ENCODE measurements around the gene GPR157. TPM values are rescaled to one million over a fixed set of nuclear protein-coding genes. Genes with fewer than 3 reads are reported as not detected.

GPR157 gene
- total and polyA plus RNA-seq, 2 of the 13 experiments (the other 11 are each of a cell fraction or from before 2014, with no cell fraction given) = 10.1 to 19.2 TPM

DNA sequence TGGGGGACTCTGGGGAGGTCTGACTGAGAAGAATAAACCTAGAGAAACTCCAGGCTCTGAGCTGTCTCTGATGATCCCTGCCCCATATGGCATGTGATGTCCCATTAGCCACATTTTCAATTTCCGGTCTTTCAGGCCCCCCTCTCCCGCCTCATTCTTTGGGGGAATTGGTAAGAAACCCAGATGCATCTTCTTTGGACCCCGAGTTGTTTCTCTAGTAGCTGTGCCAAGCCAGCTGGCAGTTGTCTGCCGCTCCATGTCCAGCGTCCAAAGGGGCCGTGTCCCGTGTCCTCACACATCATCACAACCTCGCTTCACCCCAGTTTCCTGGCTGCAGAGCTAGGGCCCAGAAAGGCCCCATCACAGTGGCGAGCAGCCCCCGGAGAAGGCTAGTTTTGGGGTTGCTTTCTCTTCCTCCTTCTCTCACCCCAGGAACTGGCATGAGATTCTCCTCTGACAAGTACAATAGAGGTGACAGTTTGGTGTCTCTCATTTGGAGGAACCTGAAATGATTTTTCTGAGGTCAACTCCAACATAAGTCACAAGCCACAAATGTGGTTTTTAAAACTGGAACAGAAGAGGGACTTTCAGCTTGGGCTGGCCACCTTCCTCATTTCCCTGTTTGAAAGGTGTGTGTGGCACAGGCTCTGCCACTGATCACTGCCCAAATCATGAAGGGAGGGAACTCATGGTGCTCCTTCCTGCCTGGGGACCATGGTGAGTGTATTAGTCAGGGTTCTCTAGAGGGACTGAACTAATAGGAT, 6.4 kb upstream of the GPR157 start (continued):
- TF ChIP-seq, protein P1, sequence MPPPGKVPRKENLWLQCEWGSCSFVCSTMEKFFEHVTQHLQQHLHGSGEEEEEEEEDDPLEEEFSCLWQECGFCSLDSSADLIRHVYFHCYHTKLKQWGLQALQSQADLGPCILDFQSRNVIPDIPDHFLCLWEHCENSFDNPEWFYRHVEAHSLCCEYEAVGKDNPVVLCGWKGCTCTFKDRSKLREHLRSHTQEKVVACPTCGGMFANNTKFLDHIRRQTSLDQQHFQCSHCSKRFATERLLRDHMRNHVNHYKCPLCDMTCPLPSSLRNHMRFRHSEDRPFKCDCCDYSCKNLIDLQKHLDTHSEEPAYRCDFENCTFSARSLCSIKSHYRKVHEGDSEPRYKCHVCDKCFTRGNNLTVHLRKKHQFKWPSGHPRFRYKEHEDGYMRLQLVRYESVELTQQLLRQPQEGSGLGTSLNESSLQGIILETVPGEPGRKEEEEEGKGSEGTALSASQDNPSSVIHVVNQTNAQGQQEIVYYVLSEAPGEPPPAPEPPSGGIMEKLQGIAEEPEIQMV (CRISPR knock-in tag; IDR thresholded peaks at IDR 0.05; ENCODE audit: low read depth) = no peak
- TF ChIP-seq, protein P2, sequence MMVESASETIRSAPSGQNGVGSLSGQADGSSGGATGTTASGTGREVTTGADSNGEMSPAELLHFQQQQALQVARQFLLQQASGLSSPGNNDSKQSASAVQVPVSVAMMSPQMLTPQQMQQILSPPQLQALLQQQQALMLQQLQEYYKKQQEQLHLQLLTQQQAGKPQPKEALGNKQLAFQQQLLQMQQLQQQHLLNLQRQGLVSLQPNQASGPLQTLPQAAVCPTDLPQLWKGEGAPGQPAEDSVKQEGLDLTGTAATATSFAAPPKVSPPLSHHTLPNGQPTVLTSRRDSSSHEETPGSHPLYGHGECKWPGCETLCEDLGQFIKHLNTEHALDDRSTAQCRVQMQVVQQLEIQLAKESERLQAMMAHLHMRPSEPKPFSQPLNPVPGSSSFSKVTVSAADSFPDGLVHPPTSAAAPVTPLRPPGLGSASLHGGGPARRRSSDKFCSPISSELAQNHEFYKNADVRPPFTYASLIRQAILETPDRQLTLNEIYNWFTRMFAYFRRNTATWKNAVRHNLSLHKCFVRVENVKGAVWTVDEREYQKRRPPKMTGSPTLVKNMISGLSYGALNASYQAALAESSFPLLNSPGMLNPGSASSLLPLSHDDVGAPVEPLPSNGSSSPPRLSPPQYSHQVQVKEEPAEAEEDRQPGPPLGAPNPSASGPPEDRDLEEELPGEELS (CRISPR knock-in tag; IDR thresholded peaks at IDR 0.05) = no peak

DNA sequence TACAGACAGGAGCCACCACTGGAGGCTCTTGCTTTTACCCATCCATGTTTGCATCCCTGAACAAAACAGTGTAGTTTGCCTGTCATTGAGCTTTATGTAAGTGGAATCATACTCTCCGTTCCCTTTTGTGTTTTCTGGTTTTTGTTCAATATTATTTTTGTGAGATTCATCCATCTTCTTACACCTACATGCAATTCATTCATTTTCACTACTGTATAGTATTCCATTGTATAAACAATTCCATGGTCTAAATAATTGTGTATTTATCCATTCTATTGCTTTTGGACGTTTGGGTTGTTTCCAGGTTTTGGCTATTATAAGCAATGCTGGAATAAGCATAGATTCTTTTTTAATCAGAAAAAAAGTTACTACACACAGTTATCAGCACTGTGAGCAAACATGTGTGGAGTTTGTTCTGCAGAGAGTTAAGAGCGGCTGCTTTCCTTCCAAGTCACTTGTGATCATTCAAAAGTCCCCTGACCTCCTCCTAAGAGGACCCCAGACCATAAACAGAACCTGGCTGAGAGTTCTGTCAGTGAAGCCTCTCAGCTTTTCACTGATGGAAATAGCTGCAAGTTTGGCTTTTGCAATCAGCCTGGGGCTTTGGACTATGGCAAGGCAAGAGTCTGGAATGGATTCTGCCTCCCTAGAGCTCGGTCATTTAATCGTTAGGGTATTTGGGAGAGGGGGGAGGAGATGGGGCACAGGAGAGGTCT, 5.1 kb upstream of the GPR157 start:
- Histone ChIP-seq H3K27me3 (ENCODE audit: control insufficient read depth in 1 of 2, insufficient read depth in 2 of 2, low read length in 2 of 2) (no peaks in the 10 kb centered on the region), H3K9me3 (ENCODE audit: low read length) (no peaks in the 10 kb centered on the region), H3K4me2 (ENCODE audit: low read depth, low read length) (no peak overlapping the region), H3K9ac (ENCODE audit: insufficient read depth, low read depth, low read length) (no peak overlapping the region), H3K36me3 (replicated peaks in 1 of 2; ENCODE audit: control insufficient read depth in 1 of 2, insufficient read depth in 2 of 2, low read length in 2 of 2) (no peaks in the 10 kb centered on the region), H3K27ac (ENCODE audit: extremely low read length, insufficient read depth, low read length) (no peak overlapping the region), H3K4me1 (ENCODE audit: insufficient read depth, low read length) (peaks cover 10% of the 10 kb centered on the region), H4K20me1 (ENCODE audit: insufficient read depth, low read length) (no peaks in the 10 kb centered on the region), H3K79me2 (ENCODE audit: insufficient read depth, low read length) (no peaks in the 10 kb centered on the region), H3K4me3 (replicated peaks in 1 of 3; ENCODE audit: insufficient read depth in 1 of 3, low read depth in 2 of 3, low read length in 3 of 3) (no peak overlapping the region), H2AFZ (ENCODE audit: low read length) (no peak overlapping the region)
- in situ Hi-C loops (cut with HindIII; ENCODE audit: extremely low pct_ligation_motif_present, low pct_unique_long_range_greater_than_20kb) (no loop called here), intact Hi-C loops (cut with micrococcal nuclease; ENCODE audit: unreplicated experiment) (no loop called here)
- FAIRE-seq (no peak), DNase-seq (ENCODE audit: low spot score) (no peak), ATAC-seq (no peak)
- no peak for TF ChIP-seq XBP1 (CRISPR knock-in tag; IDR thresholded peaks at IDR 0.05)
- TF ChIP-seq GATA4 (IDR thresholded peaks at IDR 0.05; ENCODE audit: borderline replicate concordance, low read depth) = no peak
- no peak for TF ChIP-seq ZBTB21 (CRISPR knock-in tag; IDR thresholded peaks at IDR 0.05)
- no peak for TF ChIP-seq ZZZ3 (CRISPR knock-in tag; IDR thresholded peaks at IDR 0.05; ENCODE audit: borderline replicate concordance)
- no peak for TF ChIP-seq RAD51 (IDR thresholded peaks at IDR 0.05; ENCODE audit: borderline replicate concordance)
- TF ChIP-seq, protein P3, sequence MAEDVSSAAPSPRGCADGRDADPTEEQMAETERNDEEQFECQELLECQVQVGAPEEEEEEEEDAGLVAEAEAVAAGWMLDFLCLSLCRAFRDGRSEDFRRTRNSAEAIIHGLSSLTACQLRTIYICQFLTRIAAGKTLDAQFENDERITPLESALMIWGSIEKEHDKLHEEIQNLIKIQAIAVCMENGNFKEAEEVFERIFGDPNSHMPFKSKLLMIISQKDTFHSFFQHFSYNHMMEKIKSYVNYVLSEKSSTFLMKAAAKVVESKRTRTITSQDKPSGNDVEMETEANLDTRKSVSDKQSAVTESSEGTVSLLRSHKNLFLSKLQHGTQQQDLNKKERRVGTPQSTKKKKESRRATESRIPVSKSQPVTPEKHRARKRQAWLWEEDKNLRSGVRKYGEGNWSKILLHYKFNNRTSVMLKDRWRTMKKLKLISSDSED (CRISPR knock-in tag; IDR thresholded peaks at IDR 0.05) = no peak
- no peak for TF ChIP-seq ARNTL (CRISPR knock-in tag; IDR thresholded peaks at IDR 0.05)
- no peak for TF ChIP-seq POLR2AphosphoS2 (IDR thresholded peaks at IDR 0.05; ENCODE audit: low read depth, low read length)
- TF ChIP-seq MEIS1 (CRISPR knock-in tag; IDR thresholded peaks at IDR 0.05; ENCODE audit: borderline replicate concordance) = no peak
- TF ChIP-seq ZNF7 (CRISPR knock-in tag; IDR thresholded peaks at IDR 0.05) = no peak
- ChIA-PET CTCF (ENCODE audit: low intra/inter-chr PET ratio, low total read pairs) (no interaction called here), POLR2A (interaction anchor here (0.7 kb wide), 1 partner anchor 46 kb away, joined by 3 read pairs; no protein-coding TSS in a partner anchor)
- 36% methylated on average over 4 of the region's 5 CpGs for WGBS (ENCODE audit: low lambda C conversion rate)
- BruUV-seq (replicated peaks) = no TSS peak

Measured in HepG2 (cell line).